GM12891 (cell line): ENCODE data around the gene NAV2.

ENCODE experiments used
- POLR2A ChIP-seq: IDR thresholded peaks from 2 replicates; pipeline ENCODE4 v1.6.1; 2011; ENCODE audit warnings: low read depth, low read length, control low read depth
- POLR2AphosphoS5 ChIP-seq: IDR thresholded peaks from 2 replicates; pipeline ENCODE4 v1.6.1; 2011; ENCODE audit warnings: low read depth, low read length, control low read depth

DNA sequence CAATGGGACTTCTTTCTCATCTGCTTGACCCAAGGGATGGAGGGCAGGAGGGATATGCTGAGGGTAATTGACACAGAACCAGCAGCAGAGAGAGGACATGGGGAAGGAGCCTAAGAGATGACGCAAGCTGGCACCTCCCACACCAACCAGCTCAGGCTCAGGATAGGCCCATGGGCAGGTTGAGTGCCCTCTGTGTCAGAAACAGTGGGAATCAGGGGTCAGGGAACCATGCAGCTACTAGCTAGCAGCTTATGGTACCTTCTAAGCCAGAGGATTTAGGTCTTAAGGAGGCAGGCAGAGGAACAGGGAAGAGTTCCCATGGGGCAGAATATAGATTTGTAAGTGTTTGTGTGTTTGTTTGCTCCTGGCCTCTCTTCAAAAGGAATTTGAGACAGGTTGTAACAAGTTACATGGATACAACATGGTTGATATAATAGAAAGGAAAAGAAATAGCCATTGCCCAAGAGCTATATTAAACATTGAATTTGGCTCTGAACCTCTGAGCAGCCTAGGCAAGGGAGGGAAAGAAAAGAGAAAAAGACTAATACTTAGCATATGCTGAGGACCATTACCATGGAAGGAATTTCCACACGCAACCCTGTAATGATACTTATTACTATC lies 39.9 kb upstream of the NAV2 start:
- TF ChIP-seq POLR2A (no peak), POLR2AphosphoS5 (no peak)
